LNCaP clone FGC (cell line): ENCODE results near the gene XPR1.

ENCODE experiments used
- DNase-seq: peaks from one replicate; pipeline ENCODE4 v3.0.0-alpha.2; 2011; ENCODE audit warnings: low read depth
- H3K4me3 ChIP-seq: 2 replicates; pipeline ENCODE4 v1.5.1; 2011; ENCODE audit warnings: mild to moderate bottlenecking, low read depth, low read length, control low read depth
- CTCF ChIP-seq: IDR thresholded peaks from 2 replicates; pipeline ENCODE4 v1.5.1; 2012; ENCODE audit warnings: mild to moderate bottlenecking; ENCODE audit not compliant: control insufficient read depth, insufficient read depth; ENCODE audit errors: extremely low read depth

Gene XPR1

GRCh38 chr1:180603850-180604226 lies 28.0 kb upstream of the XPR1 start:
- no peak for TF ChIP-seq CTCF
- DNase-seq, result no peak

GRCh38 chr1:180606155-180606554 lies 25.7 kb upstream of the XPR1 start:
- H3K4me3 ChIP-seq, result no peak overlapping the region
- DNase-seq, result no peak
- TF ChIP-seq CTCF, result no peak

More at GRCh38 chr1:180603850-180604226, 28.0 kb upstream of the XPR1 start:
- H3K4me3 ChIP-seq, result no peak overlapping the region

- no peak for TF ChIP-seq CTCF
- no peak for DNase-seq
- no peak overlapping the region for H3K4me3 ChIP-seq
Observed at GRCh38 chr1:180609643-180610555, 21.9 kb upstream of the XPR1 start.

GRCh38 chr1:180610556-180611015 lies 21.2 kb upstream of the XPR1 start:
- TF ChIP-seq CTCF, result no peak
- DNase-seq, result no peak
- no peak overlapping the region for H3K4me3 ChIP-seq

- H3K4me3 ChIP-seq, result no peak overlapping the region
- no peak for TF ChIP-seq CTCF
- no peak for DNase-seq
Observed at GRCh38 chr1:180611016-180611930, 20.5 kb upstream of the XPR1 start.

- no peak overlapping the region for H3K4me3 ChIP-seq
- DNase-seq, result no peak
- TF ChIP-seq CTCF, result no peak
Observed at GRCh38 chr1:180612632-180613031, 19.2 kb upstream of the XPR1 start.
